Muscle layer of colon (tissue), 2 donors: ENCODE measurements around the gene RPL41.
A peak's percentile ranks its signal among the peaks of the same experiment; 100 is the strongest.

Source experiments
- H3K27ac ChIP-seq: one replicate; pipeline ENCODE4 v1.7.0; 2013; ENCODE audit warnings: low read depth, mild to moderate bottlenecking, low read length, moderate library complexity
- H3K27me3 ChIP-seq, 2 donors: one replicate each; pipeline ENCODE4 v1.7.0; 2013; ENCODE audit warnings: low read length in 2 of 2, mild to moderate bottlenecking in 2 of 2; ENCODE audit not compliant: insufficient read depth in 2 of 2, control insufficient read depth in 1 of 2
- H3K36me3 ChIP-seq: one replicate; pipeline ENCODE4 v1.7.0; 2013; ENCODE audit warnings: mild to moderate bottlenecking, low read length; ENCODE audit not compliant: insufficient read depth
- H3K4me1 ChIP-seq: one replicate; pipeline ENCODE4 v1.7.0; 2013; ENCODE audit warnings: mild to moderate bottlenecking, low read length; ENCODE audit not compliant: insufficient read depth
- H3K4me3 ChIP-seq, 2 donors: one replicate each; pipeline ENCODE4 v1.7.0; 2013; ENCODE audit warnings: low read length in 2 of 2, low read depth in 1 of 2, mild to moderate bottlenecking in 1 of 2, moderate library complexity in 1 of 2
- H3K9ac ChIP-seq: one replicate; pipeline ENCODE4 v1.7.0; 2013; ENCODE audit warnings: low read length
- H3K9me3 ChIP-seq: one replicate; pipeline ENCODE4 v1.7.0; 2013; ENCODE audit warnings: mild to moderate bottlenecking, low read length
- donor health status: abdominal sarcoma.
- donor health status: Adenocarcinoma of cecum.

The RPL41 gene

GRCh38 chr12:56129942-56130495 lies 13.6 kb downstream of the RPL41 start:
- Histone ChIP-seq H3K4me3 (peak overlapping the region; percentile 66 to 91), H3K36me3 (peaks cover 45% of the 10 kb centered on the region), H3K9ac (peak overlapping the region; percentile 67), H3K4me1 (peaks cover 33% of the 10 kb centered on the region), H3K27me3 (no peaks in the 10 kb centered on the region), H3K9me3 (no peaks in the 10 kb centered on the region), H3K27ac (peak overlapping the region; percentile 92)

GRCh38 chr12:56130876-56131275 lies 14.4 kb downstream of the RPL41 start:
- no peak overlapping the region for H3K27ac ChIP-seq
- no peak overlapping the region for H3K9ac ChIP-seq
- H3K9me3 ChIP-seq, result no peaks in the 10 kb centered on the region
- no peak overlapping the region for H3K4me3 ChIP-seq
- H3K36me3 ChIP-seq, result peaks cover 52% of the 10 kb centered on the region
- peaks cover 30% of the 10 kb centered on the region for H3K4me1 ChIP-seq
- no peaks in the 10 kb centered on the region for H3K27me3 ChIP-seq

GRCh38 chr12:56134897-56135296 lies 18.5 kb downstream of the RPL41 start:
- Histone ChIP-seq H3K4me1 (peaks cover 9% of the 10 kb centered on the region), H3K27ac (no peak overlapping the region), H3K9me3 (no peaks in the 10 kb centered on the region), H3K4me3 (no peak overlapping the region), H3K27me3 (no peaks in the 10 kb centered on the region), H3K9ac (no peak overlapping the region), H3K36me3 (peaks cover 88% of the 10 kb centered on the region)

GRCh38 chr12:56137853-56138571 lies 21.6 kb downstream of the RPL41 start:
- Histone ChIP-seq H3K9me3 (no peaks in the 10 kb centered on the region), H3K27ac (no peak overlapping the region), H3K36me3 (peaks cover 88% of the 10 kb centered on the region)

GRCh38 chr12:56141946-56142784 lies 25.7 kb downstream of the RPL41 start:
- H3K27me3 ChIP-seq, result no peaks in the 10 kb centered on the region
- H3K36me3 ChIP-seq, result peaks cover 68% of the 10 kb centered on the region
- no peaks in the 10 kb centered on the region for H3K9me3 ChIP-seq
- no peak overlapping the region for H3K9ac ChIP-seq
- no peaks in the 10 kb centered on the region for H3K4me1 ChIP-seq
- H3K4me3 ChIP-seq, result no peak overlapping the region
- H3K27ac ChIP-seq, result no peak overlapping the region

More at GRCh38 chr12:56137853-56138571, 21.6 kb downstream of the RPL41 start:
- Histone ChIP-seq H3K4me1 (no peaks in the 10 kb centered on the region), H3K4me3 (no peak overlapping the region), H3K27me3 (no peaks in the 10 kb centered on the region), H3K9ac (no peak overlapping the region)

- Histone ChIP-seq H3K27me3 (no peaks in the 10 kb centered on the region), H3K4me3 (no peak overlapping the region), H3K9me3 (no peaks in the 10 kb centered on the region), H3K4me1 (no peaks in the 10 kb centered on the region), H3K27ac (no peak overlapping the region), H3K9ac (no peak overlapping the region), H3K36me3 (peaks cover 58% of the 10 kb centered on the region)
Observed at GRCh38 chr12:56143217-56143616, 26.8 kb downstream of the RPL41 start.

- Histone ChIP-seq H3K4me1 (no peaks in the 10 kb centered on the region), H3K9me3 (no peaks in the 10 kb centered on the region), H3K27me3 (no peaks in the 10 kb centered on the region), H3K27ac (no peak overlapping the region), H3K4me3 (no peak overlapping the region), H3K36me3 (peaks cover 51% of the 10 kb centered on the region), H3K9ac (no peak overlapping the region)
Observed at GRCh38 chr12:56143870-56144269, 27.4 kb downstream of the RPL41 start.

- Histone ChIP-seq H3K4me3 (no peak overlapping the region), H3K27ac (no peak overlapping the region), H3K27me3 (no peaks in the 10 kb centered on the region), H3K4me1 (no peaks in the 10 kb centered on the region), H3K36me3 (peaks cover 42% of the 10 kb centered on the region), H3K9ac (no peak overlapping the region), H3K9me3 (no peaks in the 10 kb centered on the region)
Observed at GRCh38 chr12:56145217-56145616, 28.8 kb downstream of the RPL41 start.

GRCh38 chr12:56146492-56147460 lies 30.3 kb downstream of the RPL41 start:
- no peak overlapping the region for H3K9ac ChIP-seq
- H3K27ac ChIP-seq, result no peak overlapping the region
- H3K4me3 ChIP-seq, result no peak overlapping the region
- no peaks in the 10 kb centered on the region for H3K27me3 ChIP-seq
- H3K4me1 ChIP-seq, result peaks cover 6% of the 10 kb centered on the region
- H3K9me3 ChIP-seq, result no peaks in the 10 kb centered on the region
- H3K36me3 ChIP-seq, result peaks cover 30% of the 10 kb centered on the region

- H3K27me3 ChIP-seq, result no peaks in the 10 kb centered on the region
- peaks cover 16% of the 10 kb centered on the region for H3K4me1 ChIP-seq
- H3K4me3 ChIP-seq, result no peak overlapping the region
- H3K9me3 ChIP-seq, result no peaks in the 10 kb centered on the region
- no peak overlapping the region for H3K9ac ChIP-seq
- no peak overlapping the region for H3K27ac ChIP-seq
- H3K36me3 ChIP-seq, result no peaks in the 10 kb centered on the region
Observed at GRCh38 chr12:56150563-56150962, 34.1 kb downstream of the RPL41 start.
